GM19193 (cell line): ENCODE data around the gene LIMS2.

Experiments used
- POLR2A ChIP-seq: IDR thresholded peaks from 4 replicates; pipeline ENCODE4 v1.6.1; 2011; ENCODE audit not compliant: insufficient read depth, insufficient read length; ENCODE audit errors: extremely low read depth

Gene LIMS2

GRCh38 chr2:127597046-127597983 lies 78.0 kb downstream of the LIMS2 start:
- no peak for TF ChIP-seq POLR2A

DNA sequence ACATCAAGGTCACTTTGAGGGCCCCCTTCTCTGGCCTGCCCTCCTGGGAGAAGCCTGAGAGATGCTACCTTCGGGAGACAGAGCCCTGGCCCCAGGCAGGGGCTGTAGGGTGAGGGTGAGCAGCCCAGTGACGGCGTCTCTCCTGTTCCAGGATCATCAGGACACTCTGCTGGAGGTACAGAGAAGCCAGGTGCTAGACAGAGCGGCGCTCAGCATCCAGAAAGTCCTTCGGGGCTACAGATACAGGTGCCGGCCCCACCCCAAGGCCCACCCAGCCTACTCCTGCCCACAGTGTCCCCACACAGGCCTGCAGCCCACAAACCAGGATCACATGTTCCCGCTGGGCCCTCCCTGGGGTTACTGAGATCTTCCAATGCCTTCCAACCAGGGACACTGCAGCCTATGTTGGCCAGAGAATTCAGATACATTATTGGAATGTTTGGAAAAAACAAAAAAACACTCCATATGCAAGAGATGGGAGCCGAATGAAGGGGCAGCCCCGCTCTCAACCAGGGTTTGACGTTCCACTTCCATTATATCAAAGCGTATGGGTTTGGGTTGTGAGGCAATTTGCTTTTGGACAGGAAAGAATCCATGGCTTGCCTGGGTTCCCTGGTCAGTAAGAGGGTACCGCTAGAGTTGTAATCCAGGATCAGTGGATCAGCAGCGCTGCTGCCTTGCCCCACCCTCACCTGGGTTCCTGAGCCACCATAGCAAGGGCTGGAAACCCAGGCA lies 78.9 kb downstream of the LIMS2 start:
- no peak for TF ChIP-seq POLR2A

GRCh38 chr2:127594116-127594591 lies 81.2 kb downstream of the LIMS2 start:
- no peak for TF ChIP-seq POLR2A

GRCh38 chr2:127593228-127594115 lies 81.9 kb downstream of the LIMS2 start:
- no peak for TF ChIP-seq POLR2A

GRCh38 chr2:127592761-127593227 lies 82.5 kb downstream of the LIMS2 start:
- TF ChIP-seq POLR2A: no peak

DNA sequence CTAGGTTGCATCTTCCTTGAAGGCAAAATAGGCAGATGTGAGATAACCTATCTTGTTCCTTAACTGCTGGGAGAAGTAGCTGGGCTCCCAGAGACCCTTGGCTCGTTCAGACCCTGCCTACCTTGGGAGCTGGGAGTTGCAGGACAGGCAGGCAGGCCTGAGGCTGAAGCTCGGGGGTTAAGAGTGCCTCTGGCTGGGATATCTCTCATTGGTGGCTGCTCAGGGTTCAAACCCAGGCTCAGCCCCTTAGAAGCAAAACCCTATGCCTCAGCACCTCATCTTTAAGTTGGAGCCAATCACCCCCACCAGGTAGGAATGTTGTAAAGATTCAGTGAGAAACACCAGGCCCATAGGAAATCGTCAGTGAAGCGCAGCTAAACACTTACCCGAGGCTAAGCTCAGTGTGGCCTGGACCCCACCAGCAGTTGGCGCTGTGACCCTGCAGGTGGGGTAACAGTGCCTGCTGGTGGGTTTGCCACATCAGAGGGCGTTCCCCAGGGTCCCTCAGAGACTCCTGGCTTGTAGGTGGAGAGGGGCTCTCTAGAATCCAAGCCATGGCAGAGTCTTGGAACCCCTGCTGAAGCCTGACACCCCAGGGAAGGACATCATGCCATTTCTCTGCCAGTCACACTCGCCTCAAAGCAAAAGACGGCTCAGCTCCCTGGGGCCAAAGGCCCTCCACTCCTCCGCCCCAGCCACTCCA lies 84.0 kb downstream of the LIMS2 start:
- no peak for TF ChIP-seq POLR2A

DNA sequence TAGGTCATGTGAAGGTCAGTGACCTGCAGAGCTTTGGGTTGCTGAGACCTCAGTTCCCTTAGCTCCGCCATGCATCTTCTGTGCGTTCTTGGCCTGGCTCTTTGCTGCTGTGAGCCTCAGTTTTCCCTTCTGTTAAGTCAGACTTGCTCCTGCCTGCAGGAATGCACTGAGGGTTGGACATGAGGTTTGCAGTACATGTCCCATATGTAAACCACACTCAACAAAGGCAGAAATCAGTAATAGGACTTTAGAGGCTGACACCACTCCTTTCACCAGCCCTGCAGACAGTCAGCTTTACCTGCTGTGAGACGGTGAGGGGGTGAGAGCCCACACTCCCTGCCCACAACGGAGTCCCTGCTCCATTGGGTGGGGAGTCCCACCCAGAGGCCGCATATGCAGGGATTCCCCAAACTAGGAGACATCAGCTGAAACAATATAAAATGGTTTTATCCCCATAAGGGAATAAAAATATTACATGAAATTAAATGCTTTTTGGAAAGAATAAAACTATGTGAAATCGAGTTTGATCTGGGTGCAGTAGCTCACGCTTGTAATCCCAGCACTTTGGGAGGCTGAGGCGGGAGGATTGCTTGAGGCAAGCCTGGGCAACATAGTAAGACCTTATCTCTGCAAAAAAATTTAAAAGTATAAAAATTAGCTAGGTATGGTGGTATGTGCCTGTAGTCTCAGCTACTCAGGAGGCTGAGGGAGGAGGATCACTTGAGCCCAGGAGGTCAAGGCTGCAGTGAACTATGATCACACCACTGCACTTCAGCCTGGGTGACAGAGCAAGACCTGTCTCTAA lies 84.7 kb downstream of the LIMS2 start:
- TF ChIP-seq POLR2A: no peak

- TF ChIP-seq POLR2A: no peak
These were observed 85.5 kb downstream of the LIMS2 start for GRCh38 chr2:127589841-127590240.

- no peak for TF ChIP-seq POLR2A
These were observed 86.0 kb downstream of the LIMS2 start for GRCh38 chr2:127589358-127589757.
